WI38 (cell line): ENCODE data around the gene WNK2.
A peak's percentile ranks its signal among the peaks of the same experiment; 100 is the strongest.

Experiments
- H3K4me3 ChIP-seq: 2 replicates; pipeline ENCODE4 v1.5.1; 2011; ENCODE audit warnings: low read depth, mild to moderate bottlenecking, control low read depth, low read length
- CTCF ChIP-seq: IDR thresholded peaks from 2 replicates; pipeline ENCODE4 v1.5.1; 2012; ENCODE audit warnings: low read depth, mild to moderate bottlenecking, control low read depth, low read length

The WNK2 gene

DNA sequence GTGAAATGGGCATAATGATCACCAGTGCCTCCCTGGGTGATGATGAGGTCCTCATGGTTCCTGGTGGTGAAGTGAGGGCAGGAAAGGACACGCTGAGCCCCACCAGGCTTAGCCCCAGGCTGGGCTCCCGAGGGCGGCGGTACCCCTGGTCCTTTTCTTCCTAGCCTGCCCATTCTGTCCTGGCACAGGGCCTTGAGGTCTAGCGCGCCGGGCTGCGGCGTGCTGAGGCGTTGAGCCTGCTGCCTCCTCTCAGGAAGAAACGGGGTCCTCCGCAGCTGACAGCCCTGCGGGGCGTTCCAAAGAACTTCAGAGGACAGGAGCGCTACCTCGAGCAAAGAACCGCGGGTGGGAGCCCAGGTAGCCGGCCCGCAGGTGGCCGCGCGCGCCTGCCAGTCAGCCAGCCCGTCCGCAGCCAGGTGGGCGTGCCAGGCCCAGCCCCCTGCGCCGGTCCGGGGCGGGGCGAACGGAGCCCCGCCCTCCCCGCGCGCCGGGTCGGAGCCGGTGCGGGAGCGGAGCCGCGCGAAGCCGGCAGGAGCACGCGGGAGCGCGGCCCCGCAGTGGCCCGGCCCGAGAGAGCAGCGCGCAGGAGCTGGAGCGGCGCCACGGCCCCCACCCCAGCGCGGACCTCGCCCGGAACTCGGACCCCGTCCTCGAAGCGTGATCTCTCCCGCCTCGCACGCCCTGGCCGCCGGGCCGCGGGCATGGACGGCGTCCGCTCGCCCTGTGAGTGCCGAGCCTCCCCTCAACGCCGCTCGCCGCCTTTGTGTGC is at the start of gene WNK2:
Gene WNK2 (plus strand): TSS at position 477 of the 769 bp plus-strand sequence. CDS start 791 bp downstream, outside the sequence.
- no peak within 1 kb of the TSS for H3K4me3 ChIP-seq
- TF ChIP-seq CTCF, result no peak

GRCh38 chr9:93134740-93135444 is 49.0 kb upstream of the WNK2 start:
- H3K4me3 ChIP-seq, result peak overlapping the region; percentile 71
- no peak for TF ChIP-seq CTCF

DNA sequence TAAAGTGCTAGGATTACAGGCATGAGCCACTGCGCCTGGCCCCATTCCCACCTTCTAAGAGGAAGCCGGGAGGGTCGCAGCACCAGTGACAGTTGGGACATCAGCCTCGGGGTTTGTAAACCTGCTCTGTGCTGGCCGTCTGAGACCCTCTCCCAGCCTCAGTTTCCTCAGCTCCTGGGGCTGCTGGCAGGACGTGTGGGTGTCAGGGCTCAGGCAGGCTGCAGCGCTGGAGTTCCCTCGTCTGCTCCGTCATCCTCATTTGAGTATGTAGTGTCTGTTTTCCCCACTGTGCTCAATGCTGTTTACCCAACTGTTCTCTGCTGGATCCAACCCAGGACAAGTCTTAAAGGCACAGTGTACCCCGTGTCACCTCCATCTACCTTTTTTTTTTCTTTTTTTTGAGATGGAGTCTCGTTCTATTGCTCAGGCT is 47.9 kb upstream of the WNK2 start:
- H3K4me3 ChIP-seq, result no peak overlapping the region
- no peak for TF ChIP-seq CTCF

DNA sequence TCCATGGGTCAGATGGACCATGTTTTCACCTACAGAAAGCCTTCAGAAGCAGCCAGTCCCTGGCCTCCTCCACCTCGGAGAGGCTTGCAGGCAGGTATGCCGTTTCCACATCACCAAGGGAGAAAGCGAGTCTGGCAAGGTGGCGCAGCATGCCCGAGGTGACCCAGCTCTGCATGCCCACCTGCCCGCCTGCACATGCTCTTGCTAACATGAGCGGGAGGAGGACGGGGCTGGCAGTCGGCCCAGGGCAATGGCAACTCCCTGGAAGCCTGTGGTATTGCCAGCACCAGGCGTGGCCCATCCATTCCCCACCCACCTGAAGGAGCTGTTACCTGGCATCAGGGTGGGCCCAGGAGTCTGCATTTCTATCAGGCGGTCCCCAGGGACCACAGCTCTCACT is 46.6 kb upstream of the WNK2 start:
- H3K4me3 ChIP-seq, result no peak overlapping the region
- TF ChIP-seq CTCF, result no peak

DNA sequence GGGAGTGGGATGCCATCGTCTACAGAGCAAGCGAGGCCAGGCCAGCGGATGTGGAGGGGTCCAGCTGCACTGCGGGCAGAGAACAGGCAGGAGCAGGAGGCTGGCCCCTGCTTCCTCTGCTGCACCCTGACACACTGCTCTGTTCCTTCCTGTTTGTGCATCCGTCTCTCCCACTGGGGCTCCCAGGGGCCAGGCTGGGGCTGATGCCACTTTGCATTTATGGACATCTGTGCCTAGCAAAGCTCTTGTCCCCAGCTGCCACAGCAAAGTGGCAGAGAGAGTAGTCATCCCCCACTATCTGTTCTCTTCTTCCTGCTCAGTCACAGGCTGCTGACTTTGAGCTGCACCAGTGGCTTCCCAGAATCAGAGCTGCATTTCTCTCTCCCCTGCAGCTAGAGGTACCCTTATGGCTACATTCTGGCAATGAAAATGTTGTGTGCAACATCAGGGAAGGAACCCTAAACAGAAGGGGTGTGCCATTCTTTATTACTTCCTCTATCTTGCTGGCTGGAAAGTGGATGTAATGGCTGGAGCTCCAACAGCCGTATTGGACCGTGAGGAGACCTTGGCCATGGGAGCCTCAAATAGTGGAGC is 45.7 kb upstream of the WNK2 start:
- H3K4me3 ChIP-seq, result no peak overlapping the region
- TF ChIP-seq CTCF, result no peak

GRCh38 chr9:93139365-93140182 is 44.4 kb upstream of the WNK2 start:
- no peak overlapping the region for H3K4me3 ChIP-seq

More at GRCh38 chr9:93139365-93140182, 44.4 kb upstream of the WNK2 start:
- no peak for TF ChIP-seq CTCF
